GM19023 (cell line): ENCODE measurements around the gene TMPRSS9.
A peak's percentile ranks its signal among the peaks of the same experiment; 100 is the strongest.

ENCODE experiments used
- ATAC-seq: cut with Tn5 transposase; IDR thresholded peaks from one replicate; pipeline ENCODE4 v1.9.1; 2021; ENCODE audit warnings: mild to moderate bottlenecking, moderate library complexity; ENCODE audit not compliant: unreplicated experiment

The TMPRSS9 gene

DNA sequence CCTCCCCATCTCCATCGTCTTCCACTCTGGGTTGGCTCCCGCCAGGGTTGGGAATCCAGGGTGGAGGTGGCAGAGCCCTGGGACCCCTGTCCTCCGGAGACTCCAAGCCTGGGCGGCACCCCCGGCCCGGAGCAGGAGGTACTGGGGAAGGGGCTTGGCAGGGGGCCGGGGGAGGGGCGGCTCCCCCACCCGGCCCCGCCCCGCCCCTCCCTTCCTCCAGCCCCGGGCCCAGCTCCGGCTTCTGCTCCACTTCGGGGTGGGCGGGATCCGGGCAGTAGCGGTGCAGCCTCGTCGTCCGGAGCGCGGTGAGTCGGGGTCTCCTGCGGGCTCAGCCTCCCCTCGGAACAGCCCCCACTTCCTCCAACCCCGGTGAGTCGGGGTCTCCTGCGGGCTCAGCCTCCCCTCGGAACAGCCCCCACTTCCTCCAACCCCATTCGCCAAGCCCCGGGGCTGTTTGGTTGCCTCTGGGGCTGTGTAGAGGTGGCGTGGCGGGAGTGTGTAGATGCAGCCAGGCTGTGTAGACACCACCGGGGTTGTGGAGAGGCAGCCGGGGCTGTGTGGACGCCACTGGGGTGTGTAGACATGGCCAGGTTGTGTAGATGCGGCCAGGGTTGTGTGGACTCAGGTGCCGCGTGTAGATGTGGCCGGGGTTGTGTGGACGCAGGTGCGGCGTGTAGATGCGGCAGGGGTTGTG lies at the start of gene TMPRSS9:
Gene TMPRSS9 (plus strand): TSS at position 274 of the 694 bp plus-strand sequence. CDS start 29,521 bp downstream, outside the sequence.
- no peak for ATAC-seq

GRCh38 chr19:2311093-2311492 lies 49.0 kb upstream of the TMPRSS9 start:
- no peak for ATAC-seq

- no peak for ATAC-seq
Observed at GRCh38 chr19:2312820-2313501, 47.1 kb upstream of the TMPRSS9 start.

GRCh38 chr19:2315121-2315817 lies 44.8 kb upstream of the TMPRSS9 start:
- ATAC-seq = no peak

DNA sequence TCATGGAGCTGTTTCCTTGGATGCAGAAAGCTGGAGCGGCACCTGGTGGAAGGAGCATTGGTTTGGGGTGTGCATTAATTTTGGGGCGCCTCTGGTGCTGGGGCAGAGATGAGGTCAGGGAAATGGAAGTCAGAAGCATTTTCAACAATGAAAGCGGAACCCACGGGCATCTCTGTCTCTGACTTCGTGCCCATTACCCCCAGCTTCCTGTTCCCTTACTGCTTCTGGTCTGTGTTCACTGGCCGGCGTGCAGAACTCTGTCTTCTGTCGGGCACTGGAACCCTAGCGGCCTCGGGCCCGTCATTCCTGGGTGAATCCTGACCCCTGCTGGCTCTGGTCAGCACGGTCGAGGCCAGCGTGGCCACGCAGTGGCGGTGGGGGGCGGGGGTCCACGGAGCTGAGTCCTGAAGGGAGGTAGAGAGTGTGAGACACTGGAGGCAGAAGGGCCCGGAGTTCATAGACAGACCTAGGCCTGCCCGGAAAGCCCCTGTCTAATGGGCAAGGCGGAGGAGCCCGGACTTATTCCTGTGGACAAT lies 44.2 kb upstream of the TMPRSS9 start:
- ATAC-seq = no peak

DNA sequence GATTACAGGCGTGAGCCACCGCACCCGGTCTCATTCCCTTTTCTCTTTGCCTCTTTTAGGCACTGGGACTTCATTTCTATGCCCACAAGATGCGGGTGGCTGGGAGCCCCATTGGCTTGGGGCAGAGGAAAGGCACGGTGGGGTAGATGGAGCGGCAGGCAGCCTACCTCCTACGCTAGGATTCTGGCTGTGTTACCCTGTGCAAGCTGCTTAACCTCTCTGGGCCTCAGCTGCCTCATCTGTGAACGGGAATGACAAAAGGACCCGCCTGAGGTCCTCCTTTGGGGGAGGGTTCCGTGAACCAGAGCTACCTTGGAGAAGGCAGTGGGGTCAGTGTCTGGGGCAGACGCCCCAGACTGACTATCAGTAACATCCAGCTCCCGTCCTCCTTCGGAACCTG lies 42.8 kb upstream of the TMPRSS9 start:
- ATAC-seq = no peak

- ATAC-seq = no peak
Observed at GRCh38 chr19:2317756-2318155, 42.3 kb upstream of the TMPRSS9 start.

DNA sequence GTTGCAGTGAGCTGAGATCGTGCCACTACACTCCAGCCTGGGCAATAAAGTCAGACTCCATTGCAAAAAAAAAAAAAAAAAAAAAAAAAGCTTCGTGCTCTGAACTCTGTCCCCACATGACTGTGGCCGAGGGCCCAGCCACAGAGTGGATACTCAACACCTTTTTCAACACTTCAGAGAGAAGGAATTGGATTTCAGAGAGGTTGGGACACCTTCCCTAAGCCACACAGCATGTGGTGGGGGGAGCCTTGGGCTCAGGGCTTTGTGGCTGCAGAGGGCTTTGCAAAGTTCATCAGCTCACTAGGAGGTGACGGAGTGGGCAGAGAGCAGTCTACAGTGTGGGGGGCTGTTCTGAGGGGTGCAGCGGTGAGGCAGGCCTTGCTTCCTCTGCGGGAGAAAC lies 41.1 kb upstream of the TMPRSS9 start:
- no peak for ATAC-seq

- ATAC-seq = no peak
Observed at GRCh38 chr19:2319551-2319950, 40.5 kb upstream of the TMPRSS9 start.

DNA sequence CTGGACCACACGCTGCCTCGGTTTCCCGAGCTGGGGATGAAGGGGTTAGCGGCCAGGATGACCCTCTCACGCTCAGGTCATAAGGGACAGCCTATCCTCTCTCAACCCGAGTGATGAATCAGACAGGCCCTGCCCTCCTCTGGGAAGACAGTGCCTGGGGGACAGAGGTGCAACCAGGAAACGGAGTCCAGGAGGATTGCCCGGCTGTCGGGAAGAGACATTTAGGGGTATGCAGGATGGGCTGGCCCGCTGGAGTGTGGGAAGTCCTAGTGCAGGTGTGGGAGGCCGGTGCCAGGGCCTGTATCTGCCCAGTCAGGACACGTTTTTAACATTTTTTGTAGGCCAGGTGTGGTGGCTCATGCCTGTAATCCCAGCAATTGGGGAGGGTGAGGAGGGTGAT lies 40.0 kb upstream of the TMPRSS9 start:
- ATAC-seq = no peak

- ATAC-seq = no peak
Observed at GRCh38 chr19:2320939-2321338, 39.1 kb upstream of the TMPRSS9 start.

DNA sequence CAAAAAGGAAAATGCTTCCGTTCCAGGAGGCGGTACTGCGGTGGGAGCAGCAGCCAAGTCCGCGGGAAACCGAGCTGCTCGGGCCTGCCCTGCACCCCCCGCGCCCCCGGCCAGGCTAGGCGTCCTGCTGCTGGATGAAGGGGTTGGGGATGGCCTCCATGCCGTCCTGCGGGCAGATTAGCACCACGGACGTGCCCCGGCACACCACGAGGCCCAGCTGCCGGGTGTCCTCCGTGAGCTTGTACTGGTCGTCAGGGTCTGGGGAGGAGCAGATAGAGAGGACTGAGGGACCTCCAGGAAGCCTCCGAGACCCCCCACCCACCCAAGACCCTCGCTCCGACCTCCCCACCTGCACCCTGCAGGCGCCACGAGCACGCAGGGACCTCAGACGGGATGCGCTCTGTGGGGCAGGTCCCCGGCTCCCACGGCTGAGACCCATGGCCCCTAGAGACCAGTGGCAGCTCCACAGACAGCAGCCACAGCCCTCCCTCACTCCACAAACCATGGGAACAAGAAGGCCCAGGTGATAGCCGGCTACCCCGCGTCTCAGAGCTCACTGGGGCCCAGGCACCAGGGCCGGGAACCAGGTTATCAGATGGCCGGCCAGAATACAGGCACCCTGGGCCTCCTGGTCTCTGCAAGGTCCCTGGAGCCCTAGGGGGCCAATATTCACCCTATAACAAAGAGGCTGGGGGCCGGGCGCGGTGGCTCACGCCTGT lies 38.3 kb upstream of the TMPRSS9 start:
- no peak for ATAC-seq

DNA sequence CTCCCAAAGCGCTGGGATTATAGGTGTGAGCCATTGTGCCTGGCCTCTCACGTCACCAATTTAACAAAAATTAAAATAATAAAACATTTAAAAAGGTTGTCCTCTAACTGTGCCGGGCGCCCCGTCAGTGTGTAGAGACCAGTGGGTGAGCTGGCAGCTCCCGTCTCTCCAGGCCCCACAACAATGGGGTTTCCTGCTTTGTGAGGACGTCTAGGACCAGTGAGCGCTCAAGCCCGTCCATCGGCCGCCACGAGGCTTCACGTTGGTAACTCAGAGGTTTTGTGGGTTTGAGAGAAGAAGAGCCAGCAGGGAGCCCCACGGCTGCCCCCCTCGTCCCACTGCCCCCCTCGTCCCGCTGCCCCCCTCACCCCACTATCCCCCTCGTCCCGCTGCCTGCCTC lies 36.4 kb upstream of the TMPRSS9 start:
- ATAC-seq = no peak

DNA sequence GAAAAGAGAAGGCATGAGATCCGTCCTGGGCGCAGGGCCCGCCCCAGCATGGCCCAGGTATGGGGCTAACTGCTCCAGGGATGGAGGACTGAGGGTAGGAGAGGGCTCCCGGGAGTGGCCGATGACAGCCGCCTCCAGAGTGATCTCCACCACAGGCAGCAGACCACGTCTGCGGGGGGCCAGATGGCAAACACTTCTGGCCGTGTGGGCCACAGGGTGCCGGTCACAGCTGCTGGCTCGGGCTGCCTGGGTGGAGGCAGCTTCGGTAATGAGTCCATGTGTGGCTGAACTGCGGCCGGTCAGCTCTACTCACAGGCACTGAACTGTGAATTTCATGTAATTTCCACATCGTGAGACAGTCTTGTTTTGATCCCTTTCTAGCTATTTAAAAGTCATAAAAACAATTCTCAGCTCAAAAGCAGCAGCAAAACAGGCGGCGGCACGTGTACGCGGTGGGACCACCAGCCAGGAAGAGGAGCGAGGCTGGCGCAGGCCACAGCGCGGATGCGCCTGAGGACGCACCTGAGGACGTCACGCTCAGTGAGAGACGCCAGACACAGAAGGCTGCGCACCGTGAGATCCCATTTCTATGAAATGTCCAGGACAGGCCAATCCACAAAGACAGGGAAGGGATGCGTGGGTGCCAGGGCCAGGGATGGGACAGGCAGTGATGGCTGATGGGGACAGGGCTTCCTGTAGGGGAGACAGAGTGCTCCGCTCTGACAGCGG lies 35.7 kb upstream of the TMPRSS9 start:
- ATAC-seq = no peak

- ATAC-seq = no peak
Observed at GRCh38 chr19:2325281-2326046, 34.6 kb upstream of the TMPRSS9 start.

DNA sequence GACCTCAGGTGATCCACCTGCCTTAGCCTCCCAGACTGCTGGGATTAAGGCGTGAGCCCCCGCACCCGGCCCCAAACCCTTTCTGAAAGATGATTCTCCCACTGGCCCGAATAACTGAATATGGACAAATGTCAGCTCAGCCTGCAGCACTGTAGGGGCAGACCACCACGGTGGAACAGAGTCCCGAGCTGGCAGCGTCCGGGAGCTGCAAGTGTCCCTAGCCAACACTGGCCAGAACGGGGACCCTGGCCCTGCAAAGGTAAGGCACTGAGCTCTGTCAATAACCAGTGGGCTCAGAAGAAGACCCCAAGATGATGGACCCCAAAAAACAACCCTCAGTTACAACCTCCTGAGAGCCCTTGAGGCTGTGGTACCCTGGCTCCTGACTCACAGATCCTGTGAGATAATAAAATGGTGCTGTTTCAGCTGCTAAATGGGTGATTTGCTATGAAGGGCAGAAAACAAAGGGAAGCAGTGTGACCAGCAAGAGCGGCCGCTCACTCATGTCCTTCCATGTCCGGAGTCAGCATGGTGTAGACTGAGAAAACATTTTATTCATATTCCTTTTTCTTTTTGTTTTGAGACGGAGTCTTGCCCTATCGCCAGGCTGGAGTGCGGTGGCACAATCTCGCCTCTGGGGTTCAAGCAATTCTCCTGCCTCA lies 33.2 kb upstream of the TMPRSS9 start:
- ATAC-seq = no peak

- ATAC-seq = no peak
Observed at GRCh38 chr19:2327773-2328400, 32.2 kb upstream of the TMPRSS9 start.

GRCh38 chr19:2328401-2329148 lies 31.5 kb upstream of the TMPRSS9 start, which contains the start of the genes LSM7 and SPPL2B:
TSS of gene LSM7 (minus strand) at chr19:2328586. CDS start at chr19:2328566, 20 bp downstream.
TSS of gene SPPL2B (plus strand) at chr19:2328684. CDS start at chr19:2328710, 26 bp downstream.
- ATAC-seq = peak; percentile 68
